Neuronal stem cell (in vitro differentiated cells): ENCODE data around the gene PRKN.

Experiments used
- DNase-seq: peaks from one replicate; pipeline ENCODE4 v3.0.0-alpha.2; 2013; ENCODE audit warnings: low spot score
- H2AFZ ChIP-seq: one replicate; pipeline ENCODE4 v1.6.1; 2013; ENCODE audit warnings: mild to moderate bottlenecking, low read length, inconsistent platforms
- H2AK5ac ChIP-seq: 2 replicates; pipeline ENCODE4 v1.6.1; 2013; ENCODE audit warnings: low read depth, mild to moderate bottlenecking, inconsistent platforms, low read length, moderate library complexity, mixed read lengths
- H2BK120ac ChIP-seq: 2 replicates; pipeline ENCODE4 v1.6.1; 2013; ENCODE audit warnings: low read depth, mild to moderate bottlenecking, inconsistent platforms, low read length, moderate library complexity, mixed read lengths
- H2BK12ac ChIP-seq: one replicate; pipeline ENCODE4 v1.6.1; 2013; ENCODE audit warnings: low read length, inconsistent platforms
- H2BK15ac ChIP-seq: 2 replicates; pipeline ENCODE4 v1.6.1; 2013; ENCODE audit warnings: mild to moderate bottlenecking, low read length, inconsistent platforms, mixed read lengths
- H2BK5ac ChIP-seq: one replicate; pipeline ENCODE4 v1.6.1; 2013; ENCODE audit warnings: inconsistent platforms, mild to moderate bottlenecking, low read length, moderate library complexity
- H3K14ac ChIP-seq: one replicate; pipeline ENCODE4 v1.6.1; 2013; ENCODE audit warnings: low read length, inconsistent platforms
- H3K18ac ChIP-seq: 2 replicates; pipeline ENCODE4 v1.6.1; 2013; ENCODE audit warnings: low read length, inconsistent platforms
- H3K23ac ChIP-seq: 2 replicates; pipeline ENCODE4 v1.6.1; 2013; ENCODE audit warnings: low read depth, mild to moderate bottlenecking, mixed read lengths, low read length, inconsistent platforms; ENCODE audit not compliant: poor library complexity
- H3K27ac ChIP-seq: replicated peaks from 3 replicates; pipeline ENCODE4 v1.5.1; 2013; ENCODE audit warnings: low read length, inconsistent platforms
- H3K27me3 ChIP-seq, 3 experiments: 2 replicates each; pipeline ENCODE4 v1.6.1; 2013; ENCODE audit warnings: low read length in 3 of 3, mild to moderate bottlenecking in 2 of 3, inconsistent platforms in 1 of 3, low read depth in 1 of 3, mixed read lengths in 1 of 3, moderate library complexity in 1 of 3; ENCODE audit not compliant: control insufficient read depth in 3 of 3, insufficient read depth in 3 of 3
- H3K36me3 ChIP-seq, 2 donors: replicated peaks in 1 of 2; 2 replicates each; pipeline ENCODE4 v1.6.1; 2013; ENCODE audit warnings: low read length in 2 of 2; ENCODE audit not compliant: control insufficient read depth in 2 of 2, insufficient read depth in 2 of 2
- H3K4ac ChIP-seq: 2 replicates; pipeline ENCODE4 v1.6.1; 2013; ENCODE audit warnings: inconsistent platforms, mild to moderate bottlenecking, low read length, moderate library complexity
- H3K4me1 ChIP-seq, 2 donors: 1 replicate in 1 of 2; 2 replicates in 1 of 2; pipeline ENCODE4 v1.6.1; 2013; ENCODE audit warnings: low read length in 2 of 2, low read depth in 1 of 2; ENCODE audit not compliant: control insufficient read depth in 2 of 2, insufficient read depth in 1 of 2
- H3K4me2 ChIP-seq: one replicate; pipeline ENCODE4 v1.6.1; 2013; ENCODE audit warnings: mild to moderate bottlenecking, low read length, inconsistent platforms; ENCODE audit not compliant: insufficient read depth, poor library complexity, severe bottlenecking
- H3K4me3 ChIP-seq, 2 donors: 2 replicates each; pipeline ENCODE4 v1.5.1; 2013; ENCODE audit warnings: low read length in 2 of 2, mild to moderate bottlenecking in 2 of 2, inconsistent platforms in 1 of 2, moderate library complexity in 1 of 2
- H3K79me1 ChIP-seq: one replicate; pipeline ENCODE4 v1.6.1; 2013; ENCODE audit warnings: low read depth, mild to moderate bottlenecking, inconsistent platforms, low read length, moderate library complexity
- H3K9ac ChIP-seq: one replicate; pipeline ENCODE4 v1.6.1; 2013; ENCODE audit warnings: mild to moderate bottlenecking, low read depth, low read length, inconsistent platforms; ENCODE audit not compliant: poor library complexity
- H3K9me3 ChIP-seq, 2 donors: replicated peaks in 1 of 2; 2 replicates each; pipeline versions ENCODE3 to v1.6.1; 2013; ENCODE audit warnings: low read length in 2 of 2, mild to moderate bottlenecking in 2 of 2, inconsistent platforms in 1 of 2, low read depth in 1 of 2, mixed read lengths in 1 of 2, moderate library complexity in 1 of 2; ENCODE audit not compliant: control insufficient read depth in 2 of 2, insufficient read depth in 1 of 2
- H4K8ac ChIP-seq: one replicate; pipeline ENCODE4 v1.6.1; 2013; ENCODE audit warnings: low read depth, mild to moderate bottlenecking, inconsistent platforms, low read length, moderate library complexity
- H4K91ac ChIP-seq: one replicate; pipeline ENCODE4 v1.6.1; 2013; ENCODE audit warnings: low read length, low read depth, mild to moderate bottlenecking, inconsistent platforms; ENCODE audit not compliant: poor library complexity
- WGBS, 2 donors: extraction: QIAGEN DNeasy Blood & Tissue Kit; methylation state at CpG; one replicate each; pipeline ENCODE4 v1.1.7; 2013; ENCODE audit warnings: missing lambda C conversion rate in 2 of 2, mixed read lengths in 1 of 2; ENCODE audit not compliant: insufficient read length in 2 of 2, insufficient replicate concordance in 1 of 2; ENCODE audit errors: extremely low coverage in 2 of 2; 5-methylcytosine and 5-hydroxymethylcytosine counted together

PRKN gene

DNA sequence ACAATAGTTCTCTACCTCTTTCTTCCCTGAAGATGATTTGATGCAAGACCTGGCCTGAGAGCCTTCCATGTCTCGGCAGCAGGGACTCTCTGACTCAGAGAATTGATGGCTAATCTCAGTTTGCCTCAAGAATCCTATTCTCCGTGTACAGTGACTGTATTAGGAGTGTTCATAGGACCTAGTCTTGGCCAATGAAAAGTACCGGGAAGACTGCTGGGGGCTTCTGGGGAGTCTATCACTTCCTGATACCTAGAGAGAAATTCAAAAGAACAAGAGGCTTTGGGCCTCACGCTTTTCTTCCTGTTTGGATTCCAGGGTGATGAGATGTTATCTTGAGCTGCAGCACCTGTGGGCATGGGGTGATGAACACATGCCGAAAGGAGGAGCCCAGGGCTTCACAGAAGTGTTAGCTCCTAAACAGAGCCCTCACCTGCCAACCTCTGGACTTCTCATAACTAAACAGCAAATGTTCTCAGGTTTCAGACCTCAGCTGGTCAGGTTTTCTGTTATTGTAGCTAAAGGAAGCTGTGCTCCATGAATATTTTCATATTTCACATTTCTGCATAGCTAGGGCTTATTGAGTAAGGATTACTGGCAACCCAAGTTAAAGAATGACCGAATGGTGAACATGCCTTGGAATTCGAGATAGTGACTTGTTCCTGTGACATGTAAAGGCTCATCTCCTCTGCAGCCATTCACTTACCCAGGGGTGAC, 1130.6 kb downstream of the PRKN start:
- no peak overlapping the region for H3K27ac ChIP-seq
- H3K23ac ChIP-seq = no peak overlapping the region
- no peak overlapping the region for H3K4me2 ChIP-seq
- no peak overlapping the region for H2BK15ac ChIP-seq
- no peak overlapping the region for H2BK5ac ChIP-seq
- H3K79me1 ChIP-seq = no peaks in the 10 kb centered on the region
- no peak overlapping the region for H3K14ac ChIP-seq
- H3K4me1 ChIP-seq = no peaks in the 10 kb centered on the region
- no peak overlapping the region for H4K91ac ChIP-seq
- H2BK120ac ChIP-seq = no peak overlapping the region
- no peaks in the 10 kb centered on the region for H3K36me3 ChIP-seq
- peaks cover 0 to 1% of the 10 kb centered on the region in 2 donors for H3K9me3 ChIP-seq
- WGBS, 2 donors = no CpG with 5 or more reads among the region's 7 CpGs
- no peak overlapping the region for H2BK12ac ChIP-seq
- H3K27me3 ChIP-seq = no peaks in the 10 kb centered on the region
- H3K9ac ChIP-seq = no peak overlapping the region
- H3K4me3 ChIP-seq = no peak overlapping the region
- H3K18ac ChIP-seq = no peak overlapping the region
- H2AK5ac ChIP-seq = no peak overlapping the region
- no peak overlapping the region for H3K4ac ChIP-seq
- H2AFZ ChIP-seq = no peak overlapping the region
- H4K8ac ChIP-seq = no peak overlapping the region
- DNase-seq = no peak

DNA sequence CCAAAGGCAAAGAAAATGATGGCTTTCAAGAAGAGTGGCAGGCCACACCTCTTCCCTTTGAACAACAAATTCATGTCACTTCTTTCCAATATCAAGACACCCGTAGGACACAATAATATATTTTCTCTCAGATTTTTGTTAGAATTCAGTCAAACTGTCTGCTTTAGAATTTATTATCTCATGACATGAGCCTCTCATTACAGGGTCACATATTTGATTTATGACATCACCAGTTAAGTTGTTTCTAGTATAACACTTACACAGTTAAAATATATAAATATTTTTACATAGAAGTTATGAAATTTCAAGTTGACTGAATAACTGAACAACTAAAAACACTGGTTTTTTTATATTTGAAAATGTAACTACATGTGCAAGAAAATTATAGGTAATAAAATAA, 1133.2 kb downstream of the PRKN start:
- H3K4me2 ChIP-seq = no peak overlapping the region
- no peaks in the 10 kb centered on the region for H3K27me3 ChIP-seq

DNA sequence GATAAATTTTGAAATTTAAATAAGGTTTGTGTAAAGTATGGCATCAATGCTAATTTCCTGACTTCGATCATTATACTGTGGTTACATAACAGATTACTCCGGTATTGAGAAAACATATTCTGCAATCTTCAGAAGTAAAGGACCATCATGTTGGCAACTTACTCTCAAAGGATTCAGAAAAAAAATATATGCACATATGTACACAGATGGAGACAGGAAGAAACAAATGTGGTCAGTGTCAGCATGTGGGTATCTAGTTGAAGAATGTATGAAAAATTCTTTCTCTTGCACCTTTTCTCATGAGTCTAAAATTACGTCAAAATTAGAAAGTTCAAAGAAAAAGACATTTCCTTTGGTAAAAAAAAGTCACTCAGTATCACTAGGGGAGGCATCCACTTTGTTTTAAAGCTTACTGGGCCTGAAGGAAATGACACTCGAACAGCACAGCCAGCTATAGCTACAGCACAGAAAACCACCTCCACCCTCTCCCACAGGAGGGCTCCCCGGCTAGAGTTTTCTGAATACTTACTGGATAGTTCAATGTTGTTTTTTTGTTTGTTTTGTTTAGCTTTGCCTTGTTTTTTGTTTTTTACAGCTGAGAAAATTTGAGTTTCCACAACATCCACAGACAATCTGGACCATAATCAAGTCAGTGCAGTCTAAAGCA, 1136.5 kb downstream of the PRKN start:
- H2BK120ac ChIP-seq = no peak overlapping the region
- H2AFZ ChIP-seq = no peak overlapping the region
- no peak for DNase-seq
- no peaks in the 10 kb centered on the region for H3K4me1 ChIP-seq
- H3K4me2 ChIP-seq = no peak overlapping the region
- no peak overlapping the region for H3K14ac ChIP-seq
- WGBS, 2 donors = no CpG with 5 or more reads among the region's 5 CpGs
- no peak overlapping the region for H4K91ac ChIP-seq
- H4K8ac ChIP-seq = no peak overlapping the region
- no peak overlapping the region for H3K18ac ChIP-seq
- no peak overlapping the region for H2AK5ac ChIP-seq
- H3K23ac ChIP-seq = no peak overlapping the region
- no peak overlapping the region for H2BK5ac ChIP-seq
- H3K9me3 ChIP-seq = peaks cover 0 to 1% of the 10 kb centered on the region in 2 donors
- no peaks in the 10 kb centered on the region for H3K36me3 ChIP-seq
- H2BK12ac ChIP-seq = no peak overlapping the region
- no peak overlapping the region for H3K9ac ChIP-seq
- H3K4ac ChIP-seq = no peak overlapping the region
- H3K27me3 ChIP-seq = no peaks in the 10 kb centered on the region
- no peak overlapping the region for H2BK15ac ChIP-seq
- no peak overlapping the region for H3K27ac ChIP-seq
- no peaks in the 10 kb centered on the region for H3K79me1 ChIP-seq
- no peak overlapping the region for H3K4me3 ChIP-seq

More for the DNA sequence above, 1133.2 kb downstream of the PRKN start:
- H3K23ac ChIP-seq = no peak overlapping the region
- no peak overlapping the region for H4K8ac ChIP-seq
- H3K18ac ChIP-seq = no peak overlapping the region
- H2AK5ac ChIP-seq = no peak overlapping the region
- H3K27ac ChIP-seq = no peak overlapping the region
- H2BK120ac ChIP-seq = no peak overlapping the region
- H2BK12ac ChIP-seq = no peak overlapping the region
- H3K36me3 ChIP-seq = no peaks in the 10 kb centered on the region
- H3K4ac ChIP-seq = no peak overlapping the region
- WGBS, 2 donors = no CpG with 5 or more reads among the region's 1 CpG
- no peak for DNase-seq
- no peak overlapping the region for H2BK5ac ChIP-seq
- H3K9ac ChIP-seq = no peak overlapping the region
- no peak overlapping the region for H2BK15ac ChIP-seq
- H3K4me1 ChIP-seq = no peaks in the 10 kb centered on the region
- no peak overlapping the region for H2AFZ ChIP-seq
- H4K91ac ChIP-seq = no peak overlapping the region
- no peaks in the 10 kb centered on the region for H3K79me1 ChIP-seq
- H3K4me3 ChIP-seq = no peak overlapping the region
- no peak overlapping the region for H3K14ac ChIP-seq
- H3K9me3 ChIP-seq = peaks cover 0 to 1% of the 10 kb centered on the region in 2 donors

DNA sequence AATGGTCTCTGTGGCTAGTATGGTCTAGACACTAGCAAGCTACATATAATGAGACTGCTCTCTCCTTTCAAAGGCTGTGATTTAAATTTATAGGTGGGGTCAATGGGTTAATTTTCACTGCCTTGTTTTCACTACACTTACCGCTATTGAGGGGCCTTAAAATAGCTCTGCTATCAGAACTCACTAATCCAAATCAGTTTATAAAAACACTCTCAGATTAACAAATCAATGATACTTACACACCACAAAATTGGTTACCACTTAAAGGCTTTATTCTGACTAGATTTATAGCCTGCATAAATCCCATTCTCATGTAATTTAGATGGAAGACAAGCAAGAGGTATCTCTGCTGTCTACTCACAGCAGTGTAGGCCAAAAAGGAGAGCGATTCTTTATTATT, 1140.7 kb downstream of the PRKN start:
- Histone ChIP-seq H2AFZ (no peak overlapping the region), H3K36me3 (no peaks in the 10 kb centered on the region), H4K8ac (no peak overlapping the region), H3K4me3 (no peak overlapping the region), H2AK5ac (no peak overlapping the region), H3K18ac (no peak overlapping the region), H3K9me3 (no peaks in the 10 kb centered on the region), H3K27me3 (no peaks in the 10 kb centered on the region), H3K9ac (no peak overlapping the region), H2BK15ac (no peak overlapping the region), H3K27ac (no peak overlapping the region), H3K4ac (no peak overlapping the region), H2BK120ac (no peak overlapping the region), H3K4me2 (no peak overlapping the region), H3K79me1 (no peaks in the 10 kb centered on the region), H2BK12ac (no peak overlapping the region), H3K14ac (no peak overlapping the region), H3K4me1 (no peaks in the 10 kb centered on the region), H4K91ac (no peak overlapping the region), H2BK5ac (no peak overlapping the region), H3K23ac (no peak overlapping the region)
- WGBS, 2 donors = no CpG with 5 or more reads among the region's 2 CpGs
- no peak for DNase-seq
